DND-41 (cell line): ENCODE measurements around the gene FOXP4.

Experiments used
- ATAC-seq: fragments of 200-7000 bp; cut with Tn5 transposase; 3 replicates; pipeline ENCODE4 v1.9.1; 2021; ENCODE audit warnings: low read depth; ENCODE audit not compliant: insufficient read depth
- DNase-seq: peaks from one replicate; pipeline ENCODE4 v3.0.0-alpha.2; 2020
- H2AFZ ChIP-seq: 2 replicates; pipeline ENCODE4 v1.6.0; 2012; ENCODE audit warnings: low read depth, low read length
- H3K27ac ChIP-seq: 2 replicates; pipeline ENCODE4 v1.5.1; 2012; ENCODE audit warnings: low read length, inconsistent platforms
- H3K27me3 ChIP-seq: fragments of 200-600 bp; sonication (generic); 2 replicates; pipeline ENCODE4 v1.6.0; 2012; ENCODE audit warnings: low read length, mild to moderate bottlenecking, inconsistent platforms; ENCODE audit not compliant: insufficient read depth, poor library complexity
- H3K36me3 ChIP-seq: 2 replicates; pipeline ENCODE4 v1.5.1; 2012; ENCODE audit warnings: low read length, inconsistent platforms; ENCODE audit not compliant: insufficient read depth
- H3K4me1 ChIP-seq: 2 replicates; pipeline ENCODE4 v1.5.1; 2012; ENCODE audit warnings: mild to moderate bottlenecking, low read length; ENCODE audit not compliant: insufficient read depth
- H3K4me2 ChIP-seq: 2 replicates; pipeline ENCODE4 v1.6.0; 2012; ENCODE audit warnings: mild to moderate bottlenecking, moderate library complexity, low read length, inconsistent platforms; ENCODE audit not compliant: insufficient read depth
- H3K4me3 ChIP-seq, 2 experiments: fragments of 200-600 bp in 1 of 2; shearing (Covaris generic) in 1 of 2; 2 replicates each; pipeline ENCODE4 v1.5.1; 2012 to 2016; ENCODE audit warnings: inconsistent platforms in 2 of 2, low read length in 2 of 2, mild to moderate bottlenecking in 2 of 2, low read depth in 1 of 2, moderate library complexity in 1 of 2
- H3K79me2 ChIP-seq: 2 replicates; pipeline ENCODE4 v1.6.0; 2012; ENCODE audit warnings: low read length, inconsistent platforms; ENCODE audit not compliant: insufficient read depth
- H3K9ac ChIP-seq: 2 replicates; pipeline ENCODE4 v1.6.0; 2012; ENCODE audit warnings: low read depth, mild to moderate bottlenecking, inconsistent platforms, low read length, moderate library complexity
- H3K9me3 ChIP-seq: 2 replicates; pipeline ENCODE4 v1.5.1; 2012; ENCODE audit warnings: low read length, moderate library complexity, mild to moderate bottlenecking, inconsistent platforms; ENCODE audit not compliant: insufficient read depth, severe bottlenecking
- H4K20me1 ChIP-seq: 2 replicates; pipeline ENCODE4 v1.6.0; 2012; ENCODE audit warnings: low read length; ENCODE audit not compliant: insufficient read depth
- CTCF ChIP-seq: IDR thresholded peaks from 2 replicates; pipeline ENCODE4 v1.5.1; 2012; ENCODE audit warnings: borderline replicate concordance, low read length, moderate library complexity, mild to moderate bottlenecking; ENCODE audit not compliant: poor library complexity, severe bottlenecking; ENCODE audit errors: extremely low read depth
- EZH2 ChIP-seq: IDR thresholded peaks from 3 replicates; pipeline ENCODE4 v1.6.1; 2012; ENCODE audit warnings: borderline replicate concordance, low read depth, mild to moderate bottlenecking, moderate library complexity, low read length, inconsistent platforms; ENCODE audit not compliant: severe bottlenecking

FOXP4 gene

GRCh38 chr6:41589636-41590622, 43.7 kb downstream of the FOXP4 start:
- DNase-seq (no peak), ATAC-seq (no peak)
- Histone ChIP-seq H3K27me3 (no peaks in the 10 kb centered on the region), H3K9ac (no peak overlapping the region), H4K20me1 (peaks cover 3% of the 10 kb centered on the region; the same call in 1 of the 2 replicates), H2AFZ (no peak overlapping the region), H3K9me3 (no peaks in the 10 kb centered on the region), H3K79me2 (no peaks in the 10 kb centered on the region), H3K4me1 (no peaks in the 10 kb centered on the region), H3K4me3 (no peak overlapping the region), H3K36me3 (peaks cover 94% of the 10 kb centered on the region), H3K4me2 (no peak overlapping the region), H3K27ac (no peak overlapping the region)
- TF ChIP-seq CTCF (no peak), EZH2 (no peak)

GRCh38 chr6:41591122-41591521, 44.9 kb downstream of the FOXP4 start:
- TF ChIP-seq CTCF = no peak
- no peak for TF ChIP-seq EZH2
- ATAC-seq = no peak
- no peak overlapping the region for H3K4me2 ChIP-seq
- no peaks in the 10 kb centered on the region for H3K79me2 ChIP-seq
- no peaks in the 10 kb centered on the region for H3K27me3 ChIP-seq
- H3K4me1 ChIP-seq = no peaks in the 10 kb centered on the region
- peaks cover 86% of the 10 kb centered on the region for H3K36me3 ChIP-seq
- no peaks in the 10 kb centered on the region for H3K9me3 ChIP-seq
- no peak for DNase-seq
- no peak overlapping the region for H3K4me3 ChIP-seq
- H2AFZ ChIP-seq = no peak overlapping the region
- H3K27ac ChIP-seq = no peak overlapping the region
- H3K9ac ChIP-seq = no peak overlapping the region
- no peaks in the 10 kb centered on the region for H4K20me1 ChIP-seq

- ATAC-seq = peak; percentile 88
- peaks cover 87% of the 10 kb centered on the region for H3K36me3 ChIP-seq
These were observed 45.8 kb downstream of the FOXP4 start for GRCh38 chr6:41591859-41592502.

More at GRCh38 chr6:41591859-41592502, 45.8 kb downstream of the FOXP4 start:
- H3K27me3 ChIP-seq = no peaks in the 10 kb centered on the region
- H3K27ac ChIP-seq = 0 out of 2 replicates have a peak overlapping the region, but pooled peaks have one; percentile 5
- H3K4me2 ChIP-seq = no peak overlapping the region
- no peaks in the 10 kb centered on the region for H3K4me1 ChIP-seq
- H3K79me2 ChIP-seq = no peaks in the 10 kb centered on the region
- no peak overlapping the region for H3K4me3 ChIP-seq
- no peak overlapping the region for H3K9ac ChIP-seq
- H2AFZ ChIP-seq = no peak overlapping the region
- no peaks in the 10 kb centered on the region for H3K9me3 ChIP-seq
- no peaks in the 10 kb centered on the region for H4K20me1 ChIP-seq
- TF ChIP-seq CTCF (peak; percentile 98), EZH2 (no peak)
- DNase-seq = peak; percentile 82
